Measurements from ENCODE around the gene ACSF2. TPM values are rescaled to one million over a fixed set of nuclear protein-coding genes. Genes with fewer than 3 reads are reported as not detected.

The ACSF2 gene
- total RNA-seq, 4 donors from 2014 or later: 31.3 to 63.1 (median 42.2) TPM

DNA sequence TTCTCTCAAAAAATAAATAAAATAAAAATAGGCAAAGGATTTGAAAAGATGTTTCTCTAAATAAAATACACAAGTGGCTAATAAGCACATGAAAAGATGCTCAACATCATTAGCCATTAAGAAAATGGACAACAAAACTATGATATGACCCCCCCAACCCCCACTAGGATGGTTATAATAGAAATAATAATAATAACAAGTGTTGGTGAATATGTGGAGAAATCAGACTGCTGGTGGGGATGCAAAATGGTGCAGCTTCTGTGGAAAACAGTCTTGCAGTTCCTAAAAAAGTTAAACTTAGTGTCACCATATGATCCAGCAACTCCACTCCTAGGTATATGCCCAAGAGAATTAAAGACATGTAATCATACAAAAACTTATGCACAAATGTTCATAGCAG lies 73.3 kb downstream of the ACSF2 start:
- TF ChIP-seq, protein P1, sequence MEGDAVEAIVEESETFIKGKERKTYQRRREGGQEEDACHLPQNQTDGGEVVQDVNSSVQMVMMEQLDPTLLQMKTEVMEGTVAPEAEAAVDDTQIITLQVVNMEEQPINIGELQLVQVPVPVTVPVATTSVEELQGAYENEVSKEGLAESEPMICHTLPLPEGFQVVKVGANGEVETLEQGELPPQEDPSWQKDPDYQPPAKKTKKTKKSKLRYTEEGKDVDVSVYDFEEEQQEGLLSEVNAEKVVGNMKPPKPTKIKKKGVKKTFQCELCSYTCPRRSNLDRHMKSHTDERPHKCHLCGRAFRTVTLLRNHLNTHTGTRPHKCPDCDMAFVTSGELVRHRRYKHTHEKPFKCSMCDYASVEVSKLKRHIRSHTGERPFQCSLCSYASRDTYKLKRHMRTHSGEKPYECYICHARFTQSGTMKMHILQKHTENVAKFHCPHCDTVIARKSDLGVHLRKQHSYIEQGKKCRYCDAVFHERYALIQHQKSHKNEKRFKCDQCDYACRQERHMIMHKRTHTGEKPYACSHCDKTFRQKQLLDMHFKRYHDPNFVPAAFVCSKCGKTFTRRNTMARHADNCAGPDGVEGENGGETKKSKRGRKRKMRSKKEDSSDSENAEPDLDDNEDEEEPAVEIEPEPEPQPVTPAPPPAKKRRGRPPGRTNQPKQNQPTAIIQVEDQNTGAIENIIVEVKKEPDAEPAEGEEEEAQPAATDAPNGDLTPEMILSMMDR (IDR thresholded peaks at IDR 0.05; ENCODE audit: low read depth): no peak

DNA sequence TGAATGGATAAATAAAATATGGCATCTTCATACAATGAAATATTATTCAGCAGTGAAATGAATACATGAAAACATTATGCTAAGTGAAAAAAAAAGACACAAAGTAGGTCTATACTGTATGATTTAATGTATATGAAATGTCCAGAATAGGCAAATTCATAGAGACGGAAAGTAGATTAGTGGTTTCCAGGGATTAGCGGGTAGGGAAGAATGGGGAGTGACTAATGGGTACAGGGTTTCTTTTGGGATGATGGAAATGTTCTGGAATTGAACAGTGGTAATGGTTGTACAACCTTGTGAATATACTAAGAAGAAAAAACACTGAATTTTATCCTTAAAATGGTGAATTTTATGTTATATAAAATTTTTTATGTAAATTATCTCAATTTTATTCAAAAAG lies 73.7 kb downstream of the ACSF2 start:
- TF ChIP-seq, protein P1 (IDR thresholded peaks at IDR 0.05; ENCODE audit: low read depth): no peak

DNA sequence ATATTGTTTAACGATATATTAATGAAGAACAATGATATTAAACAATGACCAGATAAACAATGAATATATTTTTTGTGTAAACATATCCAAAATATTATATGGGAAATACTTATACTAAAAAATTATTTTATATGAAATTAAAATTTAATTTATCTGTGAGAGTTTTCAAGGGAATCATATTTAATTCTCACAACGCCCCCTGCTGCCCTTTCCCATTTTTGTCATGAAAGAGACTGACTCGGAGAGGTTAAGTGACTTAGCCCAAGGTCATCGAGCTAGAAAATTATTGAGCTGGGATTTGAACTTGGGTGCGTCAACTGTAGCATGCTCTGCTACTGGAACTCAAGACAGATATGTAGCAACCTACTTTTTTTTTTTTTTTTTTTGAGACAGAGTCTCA lies 75.0 kb downstream of the ACSF2 start:
- TF ChIP-seq, protein P1 (IDR thresholded peaks at IDR 0.05; ENCODE audit: low read depth): no peak

DNA sequence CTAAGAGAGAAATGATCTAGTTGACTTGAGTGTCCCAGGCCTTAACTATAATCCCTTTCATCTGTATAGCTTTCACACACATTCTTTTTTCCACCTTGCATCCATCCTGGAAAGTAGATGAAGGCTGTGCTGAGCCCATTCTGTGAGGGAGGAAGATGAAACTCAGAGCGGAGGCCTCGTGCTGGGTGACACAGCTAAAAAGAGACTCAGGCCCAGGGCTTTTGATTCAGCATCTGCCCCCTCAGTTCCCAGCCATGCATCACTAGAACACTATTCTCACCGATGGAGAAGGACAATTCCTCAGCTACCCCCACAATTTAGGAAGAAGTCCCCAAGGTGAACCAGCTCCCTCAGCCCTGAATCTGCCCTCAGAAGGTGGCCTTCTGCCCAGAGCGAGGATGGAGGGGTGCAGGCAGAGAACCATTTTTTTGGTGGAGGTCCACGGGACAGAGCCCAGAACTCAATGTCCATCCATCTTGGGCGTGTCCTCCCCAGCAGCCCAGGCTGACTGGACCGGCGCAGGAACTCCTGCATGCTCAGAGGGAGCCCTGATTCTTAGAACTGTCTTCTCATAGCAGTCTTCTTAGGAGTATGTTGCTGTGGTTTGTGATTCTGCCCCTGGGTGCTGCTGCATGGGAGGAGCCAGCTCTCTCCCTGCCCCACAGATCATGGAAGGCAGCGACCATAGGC lies 76.4 kb downstream of the ACSF2 start:
- TF ChIP-seq, protein P1 (IDR thresholded peaks at IDR 0.05; ENCODE audit: low read depth): no peak

DNA sequence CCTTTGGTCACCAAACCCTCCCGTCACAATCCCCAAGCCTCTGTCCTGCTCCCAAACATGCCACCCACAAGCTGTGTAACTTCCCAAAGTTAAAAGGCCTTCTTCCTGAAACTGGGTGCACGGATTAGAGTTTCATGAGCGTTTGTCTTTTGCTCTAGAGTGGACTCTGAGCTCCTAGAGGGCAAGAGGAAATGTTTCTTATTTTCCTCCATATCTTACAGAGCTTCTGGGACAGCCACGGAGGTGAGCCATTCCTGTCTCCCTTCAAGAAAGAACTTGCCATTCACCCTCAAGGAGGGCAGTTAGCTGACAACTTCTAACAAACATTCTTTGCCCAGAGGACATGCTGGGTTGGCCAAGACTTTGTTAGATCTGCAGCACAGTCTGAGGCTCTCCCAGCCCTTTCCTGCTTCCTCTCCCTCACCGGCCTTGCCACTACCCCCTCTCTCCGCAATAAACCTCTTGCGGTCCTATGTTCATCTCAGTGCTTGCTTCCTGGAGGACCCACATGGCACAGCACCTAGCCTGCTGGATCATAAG lies 79.6 kb downstream of the ACSF2 start:
- TF ChIP-seq, protein P1 (IDR thresholded peaks at IDR 0.05; ENCODE audit: low read depth): no peak

DNA sequence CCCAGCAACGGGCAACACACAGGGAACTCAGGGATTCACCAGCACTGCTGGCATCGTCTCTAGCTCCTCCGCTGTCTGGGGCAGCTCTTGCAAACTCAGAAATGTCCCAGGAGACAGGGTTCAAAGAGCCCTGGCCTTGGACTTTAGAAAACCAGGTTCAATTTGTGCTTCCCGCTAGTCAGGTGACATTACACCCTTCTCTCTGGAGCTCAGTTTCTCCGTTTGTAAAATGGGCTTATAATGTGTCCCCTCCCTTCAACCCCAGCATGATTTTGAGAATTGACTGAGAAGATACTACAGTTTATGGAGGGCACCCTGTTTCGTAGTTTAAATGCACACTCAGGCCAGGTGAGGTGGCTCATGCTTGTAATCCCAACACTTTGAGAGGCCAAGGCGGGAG lies 80.3 kb downstream of the ACSF2 start:
- TF ChIP-seq, protein P1 (IDR thresholded peaks at IDR 0.05; ENCODE audit: low read depth): no peak

DNA sequence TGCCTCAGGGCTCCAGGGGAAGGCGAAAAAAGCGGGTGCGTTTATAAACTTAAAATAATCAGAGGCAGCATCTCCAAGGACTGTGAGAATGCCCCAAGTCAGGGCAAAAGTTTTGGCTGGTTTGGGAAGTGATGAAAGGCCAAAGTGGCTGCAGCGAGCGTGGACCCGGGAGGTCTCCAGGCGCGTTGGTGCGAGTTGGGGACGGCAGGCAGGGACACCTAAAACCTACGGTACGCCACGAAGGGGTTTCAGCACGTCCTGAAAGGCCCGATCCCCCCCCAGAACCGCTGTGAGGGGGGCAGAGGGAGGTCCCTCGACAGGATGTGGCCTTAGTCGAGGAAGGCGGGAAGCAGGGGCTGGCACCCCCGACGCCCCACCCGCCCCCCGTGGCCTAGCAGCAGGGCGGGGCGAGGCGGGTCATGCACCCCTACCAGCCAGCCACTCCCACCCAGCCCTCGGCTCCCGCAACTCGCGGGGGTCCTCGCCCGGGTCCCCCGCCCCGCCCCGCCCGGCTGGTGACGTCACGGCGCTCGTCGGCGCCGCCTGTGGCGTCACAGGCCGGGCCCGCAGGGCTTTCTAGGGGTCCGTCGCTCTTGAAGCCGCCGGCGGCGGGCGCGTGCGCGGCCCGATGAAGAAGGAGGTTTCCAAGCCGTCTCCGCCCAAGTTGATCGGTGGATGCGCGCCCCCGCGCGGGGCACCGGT lies 82.0 kb downstream of the ACSF2 start, which contains the start of gene MYCBPAP:
Gene MYCBPAP, plus strand, starts transcription at position 569 of the 702 bp plus-strand sequence. CDS start 236 bp downstream, outside the sequence.
- TF ChIP-seq, protein P1 (IDR thresholded peaks at IDR 0.05; ENCODE audit: low read depth): no peak

All from subcutaneous adipose tissue (tissue), 4 donors.